ENCODE results near the gene CRYZL1.
"Not testable (repeated sequence)": the region's sequence is repeated elsewhere in the genome, so short reads cannot be mapped to it uniquely, and the experiment has no call there.

Gene CRYZL1

GRCh38 chr21:33640697-33641351 is 717 bp downstream of the CRYZL1 start:
- DNase-seq (ENCODE audit: low read depth in 2 of 3, low spot score in 1 of 3) = peak in 1 of 3 donors; percentile 2

GRCh38 chr21:33634254-33634653 is 7.3 kb downstream of the CRYZL1 start:
- no peak for DNase-seq (ENCODE audit: low read depth in 2 of 3, low spot score in 1 of 3)

- not testable (repeated sequence) for DNase-seq (ENCODE audit: low read depth in 2 of 3, low spot score in 1 of 3)
Observed at GRCh38 chr21:33626151-33626550, 15.4 kb downstream of the CRYZL1 start.

- no peak for DNase-seq (ENCODE audit: low read depth in 2 of 3, low spot score in 1 of 3)
Observed at GRCh38 chr21:33622253-33622652, 19.3 kb downstream of the CRYZL1 start.

GRCh38 chr21:33619726-33620125 is 21.8 kb downstream of the CRYZL1 start:
- no peak for DNase-seq (ENCODE audit: low read depth in 2 of 3, low spot score in 1 of 3)

GRCh38 chr21:33618407-33618806 is 23.1 kb downstream of the CRYZL1 start:
- DNase-seq (ENCODE audit: low read depth in 2 of 3, low spot score in 1 of 3) = no peak

- not testable (repeated sequence) for DNase-seq (ENCODE audit: low read depth in 2 of 3, low spot score in 1 of 3)
Observed at GRCh38 chr21:33617565-33617964, 24.0 kb downstream of the CRYZL1 start.

- no peak for DNase-seq (ENCODE audit: low read depth in 2 of 3, low spot score in 1 of 3)
Observed at GRCh38 chr21:33611006-33611744, 30.4 kb downstream of the CRYZL1 start.

- no peak for DNase-seq (ENCODE audit: low read depth in 2 of 3, low spot score in 1 of 3)
Observed at GRCh38 chr21:33608559-33608958, 33.0 kb downstream of the CRYZL1 start.

GRCh38 chr21:33598051-33598450 is 43.5 kb downstream of the CRYZL1 start:
- no peak for DNase-seq (ENCODE audit: low read depth in 2 of 3, low spot score in 1 of 3)

- DNase-seq (ENCODE audit: low read depth in 2 of 3, low spot score in 1 of 3) = peak; percentile 68 to 88 (median 79)
Observed at GRCh38 chr21:33588485-33589335, 52.8 kb downstream of the CRYZL1 start, which contains the start of gene DONSON. DONSON (minus strand) TSS chr21:33588684; CDS start chr21:33588641, 43 bp downstream.

- peak in 1 of 3 donors; percentile 13 for DNase-seq (ENCODE audit: low read depth in 2 of 3, low spot score in 1 of 3)
Observed at GRCh38 chr21:33587792-33588484, 53.6 kb downstream of the CRYZL1 start.

GRCh38 chr21:33586927-33587326 is 54.6 kb downstream of the CRYZL1 start:
- DNase-seq (ENCODE audit: low read depth in 2 of 3, low spot score in 1 of 3) = no peak

GRCh38 chr21:33584455-33584854 is 57.1 kb downstream of the CRYZL1 start:
- DNase-seq (ENCODE audit: low read depth in 2 of 3, low spot score in 1 of 3) = no peak

GRCh38 chr21:33578959-33579542 is 62.5 kb downstream of the CRYZL1 start:
- no peak for DNase-seq (ENCODE audit: low read depth in 2 of 3, low spot score in 1 of 3)

GRCh38 chr21:33578214-33578613 is 63.3 kb downstream of the CRYZL1 start:
- no peak for DNase-seq (ENCODE audit: low read depth in 2 of 3, low spot score in 1 of 3)

- DNase-seq (ENCODE audit: low read depth in 2 of 3, low spot score in 1 of 3) = not testable (repeated sequence)
Observed at GRCh38 chr21:33576741-33577141, 64.8 kb downstream of the CRYZL1 start.

GRCh38 chr21:33572350-33572749 is 69.2 kb downstream of the CRYZL1 start:
- DNase-seq (ENCODE audit: low read depth in 2 of 3, low spot score in 1 of 3) = no peak

- DNase-seq (ENCODE audit: low read depth in 2 of 3, low spot score in 1 of 3) = no peak
Observed at GRCh38 chr21:33569991-33570390, 71.5 kb downstream of the CRYZL1 start.

GRCh38 chr21:33568448-33568847 is 73.1 kb downstream of the CRYZL1 start:
- no peak for DNase-seq (ENCODE audit: low read depth in 2 of 3, low spot score in 1 of 3)

- DNase-seq (ENCODE audit: low read depth in 2 of 3, low spot score in 1 of 3) = no peak
Observed at GRCh38 chr21:33567914-33568313, 73.6 kb downstream of the CRYZL1 start.

All from stimulated activated CD4-positive, alpha-beta T cell treated with anti-CD3 and anti-CD28 coated beads, Interleukin-12 subunit alpha, Interleukin-12 subunit beta, amount 100 ng/mL, for 48 hours (primary cell).